Activated naive CD4-positive, alpha-beta T cell treated with anti-CD3 and anti-CD28 coated beads for 36 hours (primary cell): Measurements from ENCODE around the gene DOCK9. TPM values are rescaled to one million over a fixed set of nuclear protein-coding genes. Genes with fewer than 3 reads are reported as not detected.

ENCODE experiments used
- CTCF ChIA-PET: fragments of 350-600 bp; sonication (Branson Sonifier 250); formaldehyde crosslinking; loops from one replicate; lab custom pipeline; 2021; ENCODE audit warnings: antibody characterized with exemption; lab: Charles Lee
- DNase-seq: peaks from one replicate; pipeline ENCODE4 v3.0.0-alpha.2; 2020
- H3K27ac Mint-ChIP-seq: one replicate; pipeline ENCODE4 v1.8.0; 2021; ENCODE audit warnings: mild to moderate bottlenecking, mixed read lengths
- H3K27me3 Mint-ChIP-seq: one replicate; pipeline ENCODE4 v1.8.0; 2021; ENCODE audit warnings: low read depth, mixed read lengths
- H3K36me3 Mint-ChIP-seq: one replicate; pipeline ENCODE4 v1.8.0; 2021; ENCODE audit warnings: low read depth, mixed read lengths
- H3K4me1 Mint-ChIP-seq: one replicate; pipeline ENCODE4 v1.8.0; 2021; ENCODE audit warnings: low read depth, mixed read lengths
- H3K4me3 Mint-ChIP-seq: one replicate; pipeline ENCODE4 v1.8.0; 2021; ENCODE audit warnings: mild to moderate bottlenecking, moderate library complexity, mixed read lengths
- H3K9me3 Mint-ChIP-seq: one replicate; pipeline ENCODE4 v1.8.0; 2021; ENCODE audit warnings: mixed read lengths
- intact Hi-C: fragments of 100-400 bp; cut with micrococcal nuclease; formaldehyde crosslinking; loops from one replicate; pipeline ENCODE4 v1.15.1; 2023
- total RNA-seq, 2 experiments: library from RNA; stranded (reverse); gene quantifications; one replicate each; pipeline ENCODE4 v1.2.3, GENCODE V29; 2021

Gene DOCK9
- total RNA-seq, 2 experiments from 2014 or later, result 38.3 to 42.1 TPM

DNA sequence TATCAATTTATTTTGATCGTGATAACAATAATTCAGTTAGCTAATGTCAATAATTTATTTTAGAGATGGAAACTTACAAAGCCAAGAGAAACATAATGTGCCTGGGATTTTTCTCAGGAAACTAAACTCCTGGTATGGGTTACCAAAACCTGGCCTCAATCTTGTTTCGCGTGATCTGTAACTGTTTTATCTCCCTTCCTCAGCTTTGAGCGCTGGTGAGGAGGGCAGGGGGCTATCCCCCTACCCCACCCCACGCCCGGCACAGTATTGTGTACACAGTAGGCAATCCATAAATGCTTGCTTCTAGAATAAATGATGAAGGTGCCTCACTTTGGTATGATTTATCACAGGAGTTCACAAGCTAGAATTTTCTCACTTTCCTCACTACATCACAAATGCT is 7.7 kb upstream of the DOCK9 start:
- Mint-ChIP-seq H3K36me3 (no peaks in the 10 kb centered on the region), H3K4me3 (no peak overlapping the region), H3K27me3 (no peaks in the 10 kb centered on the region), H3K27ac (no peak overlapping the region), H3K4me1 (peaks cover 86% of the 10 kb centered on the region), H3K9me3 (no peaks in the 10 kb centered on the region)
- intact Hi-C loops, result no loop called here
- CTCF ChIA-PET, result interaction anchor here (1.7 kb wide), 1 partner anchor 48 kb away, joined by 4 read pairs; no protein-coding TSS in a partner anchor
- no peak for DNase-seq

DNA sequence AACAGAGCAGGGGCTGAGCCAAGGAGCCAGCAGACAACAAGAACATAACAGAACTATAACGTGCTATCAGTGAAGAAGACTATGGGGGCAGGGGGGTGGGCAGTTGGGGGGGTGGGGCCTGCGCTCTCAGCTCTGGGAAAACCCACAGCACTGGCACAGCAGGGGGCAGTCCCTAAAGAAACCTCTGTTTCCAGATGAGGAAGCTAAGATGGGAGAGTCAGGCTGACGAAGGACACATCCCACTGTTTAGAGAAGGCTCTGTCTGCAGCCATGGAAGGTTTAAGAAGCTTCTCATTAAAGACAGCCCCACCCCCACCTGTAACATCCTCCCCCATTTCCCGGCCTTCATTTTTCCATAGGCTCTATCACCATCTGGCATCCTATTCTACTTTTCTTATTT is 7.1 kb upstream of the DOCK9 start:
- Mint-ChIP-seq H3K9me3 (no peaks in the 10 kb centered on the region), H3K36me3 (no peaks in the 10 kb centered on the region), H3K27me3 (no peaks in the 10 kb centered on the region), H3K4me3 (no peak overlapping the region), H3K4me1 (peaks cover 85% of the 10 kb centered on the region), H3K27ac (no peak overlapping the region)
- CTCF ChIA-PET, result interaction anchor here (1.0 to 1.7 kb wide), 3 partner anchors 10 to 49 kb away, joined by 4 to 6 read pairs (median 4); no protein-coding TSS in a partner anchor
- no peak for DNase-seq
- intact Hi-C loops, result loop anchor here (1.0 kb wide), 1 partner anchor 9 kb away; no protein-coding TSS in a partner anchor

DNA sequence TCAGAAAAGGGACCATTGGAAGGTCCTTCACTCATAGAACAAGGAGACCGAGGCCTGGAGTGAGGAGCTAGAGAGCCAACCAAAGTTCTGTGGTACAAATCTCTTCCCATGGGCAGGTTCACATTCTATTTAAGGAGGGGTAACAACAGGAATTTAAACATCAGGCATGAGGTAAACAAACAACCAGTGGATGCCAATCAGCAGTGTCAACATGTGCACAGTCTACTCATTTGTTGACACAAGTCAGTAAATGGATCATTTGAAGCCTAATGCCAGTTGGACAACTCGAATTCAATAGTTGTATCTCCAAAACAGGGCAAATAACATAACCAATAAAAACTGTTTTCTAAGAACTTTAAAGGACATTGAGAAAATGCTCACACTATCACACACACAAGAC is 6.3 kb upstream of the DOCK9 start:
- no peaks in the 10 kb centered on the region for H3K27me3 Mint-ChIP-seq
- no peaks in the 10 kb centered on the region for H3K36me3 Mint-ChIP-seq
- H3K4me3 Mint-ChIP-seq, result no peak overlapping the region
- no peak overlapping the region for H3K27ac Mint-ChIP-seq
- DNase-seq, result no peak
- peaks cover 76% of the 10 kb centered on the region for H3K4me1 Mint-ChIP-seq
- no peaks in the 10 kb centered on the region for H3K9me3 Mint-ChIP-seq
- intact Hi-C loops, result loop anchor here (1.0 kb wide), 1 partner anchor 8 kb away; no protein-coding TSS in a partner anchor
- CTCF ChIA-PET, result interaction anchor here (1.0 to 1.3 kb wide), 3 partner anchors 10 to 50 kb away, joined by 3 to 6 read pairs (median 4); no protein-coding TSS in a partner anchor

DNA sequence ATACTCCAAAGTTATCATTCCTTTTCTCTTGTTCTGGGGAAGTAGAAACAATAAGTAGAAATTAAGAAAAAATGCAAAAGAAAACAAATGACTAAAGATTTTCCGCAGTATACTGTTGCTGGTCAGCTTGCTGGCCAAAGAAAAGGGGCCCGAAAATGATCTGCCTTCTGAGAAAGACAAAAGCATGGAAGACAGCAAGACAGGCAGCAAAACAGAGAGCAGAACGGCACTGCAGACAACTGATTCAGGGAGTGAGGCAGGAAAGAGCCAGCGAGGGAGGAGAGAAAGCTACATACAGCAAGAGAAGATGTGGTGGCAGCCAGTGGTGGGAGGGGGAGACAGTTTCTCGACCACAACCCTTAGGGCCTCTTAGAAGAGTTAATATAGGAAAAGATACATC is 5.3 kb upstream of the DOCK9 start:
- CTCF ChIA-PET, result interaction anchor here (1.3 kb wide), 1 partner anchor 51 kb away, joined by 3 read pairs; no protein-coding TSS in a partner anchor
- no peak overlapping the region for H3K27ac Mint-ChIP-seq

DNA sequence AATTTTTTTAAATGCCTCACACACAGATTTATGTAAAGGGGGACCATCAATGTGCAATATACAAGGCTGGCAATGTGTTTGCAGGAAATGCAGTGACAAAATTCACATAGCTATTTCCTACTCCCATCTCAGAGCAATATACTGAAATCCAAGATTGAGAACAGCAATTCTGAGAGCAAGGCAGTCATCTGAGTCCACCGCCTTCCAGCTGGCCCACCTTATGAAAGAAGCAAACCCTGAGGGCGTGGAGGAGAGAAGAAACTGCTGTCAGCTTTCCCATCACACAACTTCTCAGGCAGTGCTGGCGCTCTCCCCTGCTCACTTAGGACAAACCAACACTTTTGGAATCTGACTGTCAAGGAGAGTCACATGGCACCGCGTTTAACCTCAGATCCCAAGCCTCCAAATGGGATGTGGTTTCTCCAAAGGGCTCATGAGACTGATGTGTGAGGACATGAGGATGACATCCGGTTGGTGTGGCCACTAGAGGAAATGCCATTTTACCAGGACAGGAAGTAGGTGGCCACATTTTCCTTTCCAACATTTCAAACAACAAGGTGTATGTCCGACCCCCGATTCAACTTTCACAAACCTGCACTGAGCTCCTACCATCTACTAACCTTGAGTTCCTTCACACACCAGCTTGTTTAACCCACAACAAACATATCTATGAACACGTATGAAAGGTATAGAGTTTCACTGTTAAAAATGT is 3.7 kb upstream of the DOCK9 start:
- Mint-ChIP-seq H3K36me3 (no peaks in the 10 kb centered on the region), H3K9me3 (no peaks in the 10 kb centered on the region), H3K4me1 (peaks cover 80% of the 10 kb centered on the region), H3K27me3 (no peaks in the 10 kb centered on the region), H3K4me3 (peak overlapping the region; percentile 26), H3K27ac (peak overlapping the region; percentile 20)
- peak; percentile 31 for DNase-seq
- intact Hi-C loops, result loop anchor here (2.0 kb wide), 2 partner anchors 51 to 63 kb away; no protein-coding TSS in a partner anchor
- CTCF ChIA-PET, result interaction anchor here (0.7 to 1.5 kb wide), 4 partner anchors 10 to 65 kb away, joined by 3 to 8 read pairs (median 4); no protein-coding TSS in a partner anchor

More for the DNA sequence above, 5.3 kb upstream of the DOCK9 start:
- Mint-ChIP-seq H3K4me3 (no peak overlapping the region), H3K36me3 (no peaks in the 10 kb centered on the region), H3K4me1 (peaks cover 74% of the 10 kb centered on the region), H3K9me3 (no peaks in the 10 kb centered on the region), H3K27me3 (no peaks in the 10 kb centered on the region)
- no peak for DNase-seq
- intact Hi-C loops, result loop anchor here (2.0 kb wide), 2 partner anchors 52 to 64 kb away; no protein-coding TSS in a partner anchor

DNA sequence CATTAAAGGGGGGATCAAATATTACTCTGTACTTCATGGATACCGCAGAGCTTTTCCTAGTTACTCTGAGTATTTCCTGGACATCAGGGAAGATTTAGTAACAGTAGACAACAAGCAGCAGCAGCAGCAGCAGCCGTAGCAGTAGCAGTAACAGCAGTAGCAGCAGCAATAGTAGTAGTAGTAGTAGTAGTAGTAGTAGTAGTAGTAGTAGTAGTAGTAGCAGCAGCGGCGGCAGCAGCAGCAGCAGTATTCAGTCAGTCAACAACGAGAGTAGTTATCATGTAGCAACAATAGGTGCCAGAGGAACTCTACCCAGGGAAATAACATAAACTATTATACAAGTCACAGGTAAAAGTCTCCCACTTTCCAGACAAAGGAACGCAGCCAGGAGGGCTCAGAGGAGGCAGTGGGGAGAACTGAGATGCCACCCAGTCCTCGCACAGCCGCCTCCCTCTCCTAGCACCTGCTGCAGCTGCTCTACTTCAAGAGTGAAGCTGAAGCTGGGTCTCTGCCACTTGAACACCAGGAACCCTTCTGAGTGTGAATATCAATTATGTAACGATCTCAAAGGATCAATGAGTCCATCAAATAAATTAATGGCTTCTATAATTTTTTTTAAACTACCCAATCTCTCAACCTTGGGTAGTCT is 1.3 kb upstream of the DOCK9 start:
- intact Hi-C loops, result no loop called here
- Mint-ChIP-seq H3K27me3 (no peaks in the 10 kb centered on the region), H3K27ac (no peak overlapping the region), H3K4me1 (peaks cover 80% of the 10 kb centered on the region), H3K36me3 (no peaks in the 10 kb centered on the region), H3K4me3 (no peak overlapping the region), H3K9me3 (no peaks in the 10 kb centered on the region)
- CTCF ChIA-PET, result interaction anchor here (0.6 to 1.1 kb wide), 2 partner anchors 16 to 20 kb away, joined by 3 read pairs; no protein-coding TSS in a partner anchor
- DNase-seq, result no peak

DNA sequence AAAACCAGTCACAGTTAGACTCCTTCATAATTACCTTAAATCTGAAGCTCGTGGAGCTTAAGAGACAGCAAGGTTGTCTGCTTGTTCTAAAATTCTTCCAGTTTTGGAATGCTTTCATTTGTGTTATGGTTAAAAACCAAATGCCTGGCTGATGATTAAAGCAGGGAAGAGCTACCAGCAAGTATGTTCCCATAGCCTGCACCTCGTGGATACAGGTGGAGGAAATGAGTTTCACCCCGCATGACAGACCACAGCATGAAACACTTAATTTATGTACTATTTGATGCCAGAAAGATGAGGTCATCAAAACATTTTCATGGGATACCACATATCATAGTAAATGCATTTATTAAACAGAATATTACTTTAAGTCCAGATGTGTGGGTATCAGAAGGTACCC is 416 bp upstream of the DOCK9 start:
- no peak overlapping the region for H3K27ac Mint-ChIP-seq
- H3K4me1 Mint-ChIP-seq, result peaks cover 84% of the 10 kb centered on the region
- intact Hi-C loops, result no loop called here
- H3K9me3 Mint-ChIP-seq, result no peaks in the 10 kb centered on the region
- CTCF ChIA-PET, result interaction anchor here (0.6 to 1.5 kb wide), 5 partner anchors 9 to 51 kb away, joined by 3 to 6 read pairs (median 3); no protein-coding TSS in a partner anchor
- H3K27me3 Mint-ChIP-seq, result no peaks in the 10 kb centered on the region
- DNase-seq, result no peak
- no peaks in the 10 kb centered on the region for H3K36me3 Mint-ChIP-seq
- no peak overlapping the region for H3K4me3 Mint-ChIP-seq

DNA sequence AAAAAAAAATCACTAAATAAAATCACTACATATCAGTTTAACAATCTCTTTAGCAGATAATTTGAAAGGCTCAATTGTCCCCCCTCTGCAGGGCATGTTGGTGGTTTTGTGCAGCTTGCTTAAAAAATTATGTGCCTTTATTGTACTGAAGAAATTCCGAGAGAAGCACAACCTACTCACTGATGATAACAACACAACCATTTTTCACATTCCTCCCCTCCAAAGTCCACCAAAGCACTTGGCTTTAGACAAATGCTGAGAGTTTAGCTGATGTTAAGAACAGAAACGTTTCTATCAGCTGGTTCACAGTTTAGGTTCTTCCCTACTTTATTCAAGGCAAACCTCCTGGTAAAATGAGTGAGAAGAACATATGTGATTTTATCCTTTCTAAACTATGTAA is 923 bp downstream of the DOCK9 start:
- CTCF ChIA-PET, result interaction anchor here (0.7 to 2.0 kb wide), 4 partner anchors 11 to 52 kb away, joined by 3 to 6 read pairs (median 4); no protein-coding TSS in a partner anchor
- intact Hi-C loops, result loop anchor here (1.0 kb wide), 1 partner anchor 7 kb away; no protein-coding TSS in a partner anchor
- DNase-seq, result no peak
- Mint-ChIP-seq H3K36me3 (no peaks in the 10 kb centered on the region), H3K9me3 (no peaks in the 10 kb centered on the region), H3K27ac (no peak overlapping the region), H3K27me3 (no peaks in the 10 kb centered on the region), H3K4me1 (peaks cover 76% of the 10 kb centered on the region), H3K4me3 (no peak overlapping the region)

DNA sequence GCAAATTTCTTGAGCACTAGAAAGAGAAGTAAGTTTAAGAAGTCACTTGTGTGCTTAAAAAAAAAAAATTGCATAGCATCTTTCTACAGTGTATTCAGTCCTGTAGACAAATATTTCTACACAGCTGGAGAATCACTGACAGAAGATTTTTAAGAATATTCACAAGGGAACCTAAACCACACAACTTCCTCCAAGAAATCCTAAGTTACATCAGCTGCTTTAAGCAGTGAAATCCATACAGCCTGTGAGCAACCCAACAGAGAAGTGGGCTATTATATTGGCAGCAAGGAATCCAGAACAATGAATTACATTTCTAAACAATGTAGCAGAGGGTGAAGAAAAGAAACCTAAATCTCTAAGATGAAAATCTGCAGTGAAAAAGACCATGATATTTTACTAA is 1.5 kb downstream of the DOCK9 start:
- intact Hi-C loops, result loop anchor here (1.0 kb wide), 1 partner anchor 8 kb away; no protein-coding TSS in a partner anchor
- CTCF ChIA-PET, result interaction anchor here (0.7 to 2.0 kb wide), 3 partner anchors 11 to 33 kb away, joined by 3 to 5 read pairs (median 3); no protein-coding TSS in a partner anchor
- H3K27ac Mint-ChIP-seq, result peak overlapping the region; percentile 50

DNA sequence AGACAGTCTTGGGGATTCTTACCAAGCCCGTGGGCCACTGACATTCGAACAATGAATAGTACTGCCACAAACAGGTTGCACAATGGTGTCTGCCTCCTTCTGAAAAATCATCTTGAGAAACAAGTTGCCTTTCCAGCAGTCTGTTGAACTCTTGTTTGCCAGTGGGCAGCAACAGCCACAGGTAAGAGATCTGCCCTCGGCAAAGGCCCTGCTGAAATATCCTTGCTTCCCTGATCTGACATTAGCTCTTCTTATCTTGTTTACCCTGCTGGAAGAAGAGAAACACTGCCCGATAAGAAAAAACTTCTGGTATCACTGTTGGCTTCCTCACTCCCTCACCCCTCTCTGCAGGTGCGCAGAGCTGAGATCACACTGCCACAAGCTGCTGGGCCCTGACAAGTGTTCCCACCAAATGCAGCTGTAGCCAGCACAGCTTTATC is 2.0 kb downstream of the DOCK9 start:
- no peaks in the 10 kb centered on the region for H3K36me3 Mint-ChIP-seq
- DNase-seq, result no peak
- intact Hi-C loops, result loop anchor here (1.0 to 2.0 kb wide), 2 partner anchors 8 to 65 kb away; no protein-coding TSS in a partner anchor
- H3K9me3 Mint-ChIP-seq, result no peaks in the 10 kb centered on the region
- H3K27me3 Mint-ChIP-seq, result no peaks in the 10 kb centered on the region
- CTCF ChIA-PET, result interaction anchor here (0.7 to 2.0 kb wide), 3 partner anchors 11 to 33 kb away, joined by 3 to 5 read pairs (median 3); no protein-coding TSS in a partner anchor
- peaks cover 72% of the 10 kb centered on the region for H3K4me1 Mint-ChIP-seq
- H3K4me3 Mint-ChIP-seq, result peak overlapping the region; percentile 36
- H3K27ac Mint-ChIP-seq, result peak overlapping the region; percentile 50

More for the DNA sequence above, 1.5 kb downstream of the DOCK9 start:
- peaks cover 74% of the 10 kb centered on the region for H3K4me1 Mint-ChIP-seq
- H3K4me3 Mint-ChIP-seq, result peak overlapping the region; percentile 24
- no peaks in the 10 kb centered on the region for H3K9me3 Mint-ChIP-seq
- no peak for DNase-seq
- no peaks in the 10 kb centered on the region for H3K27me3 Mint-ChIP-seq
- no peaks in the 10 kb centered on the region for H3K36me3 Mint-ChIP-seq

DNA sequence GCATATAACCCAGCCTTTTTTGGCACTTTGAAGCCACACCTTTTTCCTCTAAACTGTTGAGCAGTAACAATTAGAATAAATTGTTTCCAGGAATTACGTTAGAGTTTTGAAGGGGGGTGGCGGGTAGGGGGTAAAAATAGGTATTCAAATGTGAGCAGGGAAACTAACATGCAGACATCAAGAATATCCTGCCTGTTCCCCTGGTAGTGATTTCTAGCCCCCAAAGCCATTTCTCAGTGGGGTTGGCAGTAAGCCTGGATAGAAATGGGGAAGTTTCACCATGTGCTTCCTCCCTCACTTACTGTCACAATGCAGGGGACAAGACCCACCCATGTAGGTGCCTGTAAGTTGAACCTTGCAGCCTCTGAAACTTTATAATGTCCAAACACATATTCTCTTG is 3.8 kb downstream of the DOCK9 start:
- Mint-ChIP-seq H3K4me3 (no peak overlapping the region), H3K4me1 (peaks cover 81% of the 10 kb centered on the region), H3K27ac (no peak overlapping the region), H3K36me3 (no peaks in the 10 kb centered on the region), H3K27me3 (no peaks in the 10 kb centered on the region), H3K9me3 (no peaks in the 10 kb centered on the region)
- DNase-seq, result no peak
- intact Hi-C loops, result loop anchor here (2.0 kb wide), 1 partner anchor 63 kb away; no protein-coding TSS in a partner anchor
- CTCF ChIA-PET, result interaction anchor here (1.1 kb wide), 1 partner anchor 27 kb away, joined by 3 read pairs; no protein-coding TSS in a partner anchor
